HAP-1 (cell line): ENCODE measurements around the gene FAM234A.
"Not testable (repeated sequence)": the region's sequence is repeated elsewhere in the genome, so short reads cannot be mapped to it uniquely, and the experiment has no call there.

ENCODE experiments used
- DNase-seq, 2 experiments: peaks; one replicate each; pipeline ENCODE4 v3.0.0-alpha.2; 2016 to 2020; ENCODE audit warnings: low spot score in 2 of 2
- H3K27me3 ChIP-seq: fragments of 250-450 bp; sonication (Bioruptor Pico); 2 replicates; pipeline ENCODE4 v1.5.1; 2020; ENCODE audit warnings: low read depth, mild to moderate bottlenecking, moderate library complexity
- H3K36me3 ChIP-seq: fragments of 250-450 bp; sonication (Bioruptor Pico); replicated peaks from 2 replicates; pipeline ENCODE4 v1.5.1; 2020; ENCODE audit warnings: mild to moderate bottlenecking
- H3K4me1 ChIP-seq: fragments of 250-450 bp; sonication (Bioruptor Pico); 2 replicates; pipeline ENCODE4 v1.5.1; 2020; ENCODE audit warnings: mild to moderate bottlenecking
- H3K4me3 ChIP-seq: fragments of 250-450 bp; sonication (Bioruptor Pico); 2 replicates; pipeline ENCODE4 v1.5.1; 2020; ENCODE audit warnings: mild to moderate bottlenecking, moderate library complexity
- H3K9me3 ChIP-seq: fragments of 250-450 bp; sonication (Bioruptor Pico); 2 replicates; pipeline ENCODE4 v1.5.1; 2020; ENCODE audit warnings: mild to moderate bottlenecking, moderate library complexity
- in situ Hi-C: fragments of 300-500 bp; cut with MboI; formaldehyde crosslinking; loops from 3 replicates; pipeline ENCODE4 v1.14.3; 2020; ENCODE audit warnings: low sequenced_read_pairs, inconsistent platforms, mixed read lengths

The FAM234A gene, protein sequence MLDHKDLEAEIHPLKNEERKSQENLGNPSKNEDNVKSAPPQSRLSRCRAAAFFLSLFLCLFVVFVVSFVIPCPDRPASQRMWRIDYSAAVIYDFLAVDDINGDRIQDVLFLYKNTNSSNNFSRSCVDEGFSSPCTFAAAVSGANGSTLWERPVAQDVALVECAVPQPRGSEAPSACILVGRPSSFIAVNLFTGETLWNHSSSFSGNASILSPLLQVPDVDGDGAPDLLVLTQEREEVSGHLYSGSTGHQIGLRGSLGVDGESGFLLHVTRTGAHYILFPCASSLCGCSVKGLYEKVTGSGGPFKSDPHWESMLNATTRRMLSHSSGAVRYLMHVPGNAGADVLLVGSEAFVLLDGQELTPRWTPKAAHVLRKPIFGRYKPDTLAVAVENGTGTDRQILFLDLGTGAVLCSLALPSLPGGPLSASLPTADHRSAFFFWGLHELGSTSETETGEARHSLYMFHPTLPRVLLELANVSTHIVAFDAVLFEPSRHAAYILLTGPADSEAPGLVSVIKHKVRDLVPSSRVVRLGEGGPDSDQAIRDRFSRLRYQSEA

GRCh38 chr16:234468-235305 lies at the start of gene FAM234A:
Gene FAM234A, plus strand, starts transcription at chr16:234821. Its CDS starts 19,593 bp downstream, at chr16:254414.
- DNase-seq: peak; percentile 84 to 96
- H3K9me3 ChIP-seq: no peaks in the 10 kb centered on the region; the same call in 1 of the 2 replicates
- H3K27me3 ChIP-seq: no peaks in the 10 kb centered on the region
- H3K4me3 ChIP-seq: peak within 1 kb of the TSS; percentile 75
- 0 out of 2 replicates have a peak, but pooled peaks cover 2% of the 10 kb centered on the region for H3K4me1 ChIP-seq
- H3K36me3 ChIP-seq: no peaks in the 10 kb centered on the region
- in situ Hi-C loops: no loop called here

GRCh38 chr16:185213-185612 lies 49.4 kb upstream of the FAM234A start:
- H3K4me1 ChIP-seq: peaks cover 4% of the 10 kb centered on the region

GRCh38 chr16:185691-186090 lies 48.9 kb upstream of the FAM234A start:
- no peak overlapping the region for H3K4me3 ChIP-seq
- H3K4me1 ChIP-seq: peaks cover 4% of the 10 kb centered on the region
- in situ Hi-C loops: no loop called here
- H3K36me3 ChIP-seq: peaks cover 39% of the 10 kb centered on the region
- no peaks in the 10 kb centered on the region for H3K9me3 ChIP-seq
- no peaks in the 10 kb centered on the region for H3K27me3 ChIP-seq
- no peak for DNase-seq

More at GRCh38 chr16:185213-185612, 49.4 kb upstream of the FAM234A start:
- H3K36me3 ChIP-seq: peaks cover 34% of the 10 kb centered on the region
- H3K4me3 ChIP-seq: no peak overlapping the region
- H3K27me3 ChIP-seq: no peaks in the 10 kb centered on the region
- in situ Hi-C loops: no loop called here
- no peak for DNase-seq
- H3K9me3 ChIP-seq: no peaks in the 10 kb centered on the region

DNA sequence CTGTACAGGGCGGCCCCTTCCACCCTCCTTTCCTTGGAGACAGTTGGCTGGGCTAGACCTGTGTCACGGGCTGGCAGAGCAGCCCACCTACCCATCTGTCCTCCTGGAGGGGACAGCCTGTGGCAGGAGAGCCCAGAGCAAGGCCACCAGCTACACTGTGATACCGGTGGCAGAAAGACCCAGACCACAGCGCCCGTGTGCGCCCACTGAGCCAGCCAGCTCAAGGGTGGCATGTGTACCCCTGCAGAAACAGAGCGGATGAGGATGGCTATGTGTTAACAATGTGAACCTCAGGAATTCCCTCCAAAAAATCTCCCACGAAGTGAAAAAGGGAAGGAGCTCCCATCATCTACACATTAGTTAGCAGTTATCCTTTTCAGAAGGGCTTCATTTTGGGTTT lies 47.3 kb upstream of the FAM234A start:
- Histone ChIP-seq H3K27me3 (no peaks in the 10 kb centered on the region), H3K4me1 (no peaks in the 10 kb centered on the region), H3K9me3 (no peaks in the 10 kb centered on the region), H3K4me3 (no peak overlapping the region), H3K36me3 (peaks cover 55% of the 10 kb centered on the region)
- in situ Hi-C loops: no loop called here
- DNase-seq: no peak

GRCh38 chr16:188674-189073 lies 45.9 kb upstream of the FAM234A start:
- no peak for DNase-seq

DNA sequence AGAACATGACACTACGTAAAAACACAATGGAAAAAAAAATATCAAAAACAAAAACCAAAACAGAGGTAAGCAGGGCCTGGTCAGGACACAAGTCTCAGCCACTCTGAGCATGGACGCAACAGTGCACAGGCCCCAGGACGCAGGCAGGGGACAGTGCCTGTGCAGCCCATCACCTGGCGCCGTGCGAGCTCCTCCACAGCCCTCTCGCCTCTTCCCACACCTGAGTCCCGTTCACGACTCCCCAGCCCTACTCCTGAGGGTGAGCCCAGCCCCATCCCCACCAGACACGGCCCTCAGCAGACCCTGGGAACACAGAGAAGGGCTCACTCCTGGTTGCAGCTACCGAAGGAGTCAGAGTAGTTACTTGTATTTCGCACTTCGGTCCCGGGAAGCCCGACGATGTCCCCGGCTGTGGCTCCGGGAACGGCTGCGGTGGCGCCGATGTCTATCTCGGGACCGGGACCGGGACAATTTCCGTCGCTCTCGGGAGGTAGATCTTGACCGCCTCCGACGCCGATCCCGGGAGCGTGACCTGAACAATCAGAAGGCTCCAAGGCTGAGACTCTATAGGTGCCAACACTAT lies 44.9 kb upstream of the FAM234A start:
- Histone ChIP-seq H3K27me3 (no peaks in the 10 kb centered on the region), H3K4me3 (no peak overlapping the region), H3K36me3 (peaks cover 71% of the 10 kb centered on the region), H3K9me3 (no peaks in the 10 kb centered on the region), H3K4me1 (no peaks in the 10 kb centered on the region)
- in situ Hi-C loops: no loop called here
- DNase-seq: no peak

More at GRCh38 chr16:188674-189073, 45.9 kb upstream of the FAM234A start:
- Histone ChIP-seq H3K4me1 (no peaks in the 10 kb centered on the region), H3K4me3 (no peak overlapping the region), H3K27me3 (no peaks in the 10 kb centered on the region), H3K9me3 (no peaks in the 10 kb centered on the region), H3K36me3 (peaks cover 65% of the 10 kb centered on the region)
- in situ Hi-C loops: no loop called here

- in situ Hi-C loops: no loop called here
- H3K4me1 ChIP-seq: no peaks in the 10 kb centered on the region
- no peaks in the 10 kb centered on the region for H3K9me3 ChIP-seq
- H3K4me3 ChIP-seq: no peak overlapping the region
- H3K36me3 ChIP-seq: peaks cover 86% of the 10 kb centered on the region
- no peak for DNase-seq
- no peaks in the 10 kb centered on the region for H3K27me3 ChIP-seq
Observed at GRCh38 chr16:191831-192230, 42.8 kb upstream of the FAM234A start.

DNA sequence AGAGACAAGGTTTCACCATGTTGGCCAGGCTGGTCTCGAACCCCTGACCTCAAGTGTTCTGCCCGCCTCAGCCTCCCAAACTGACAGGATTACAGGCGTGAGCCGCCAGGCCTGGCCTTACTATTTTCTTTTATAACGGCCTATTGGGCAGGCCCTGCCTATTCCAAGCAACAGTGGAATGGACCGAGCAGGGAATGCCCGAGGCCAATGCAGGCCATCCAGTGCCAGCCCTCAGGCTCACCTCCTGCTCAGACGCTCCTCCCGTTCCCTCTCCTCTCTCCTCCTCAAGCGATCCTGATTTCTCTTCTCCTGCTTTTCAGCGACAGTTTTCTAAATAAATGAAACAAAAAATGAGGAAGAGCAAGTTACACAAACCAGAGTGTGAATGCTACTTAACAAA lies 41.9 kb upstream of the FAM234A start:
- Histone ChIP-seq H3K9me3 (no peaks in the 10 kb centered on the region), H3K4me1 (no peaks in the 10 kb centered on the region), H3K4me3 (no peak overlapping the region), H3K36me3 (peaks cover 86% of the 10 kb centered on the region), H3K27me3 (no peaks in the 10 kb centered on the region)
- in situ Hi-C loops: no loop called here
- no peak for DNase-seq

DNA sequence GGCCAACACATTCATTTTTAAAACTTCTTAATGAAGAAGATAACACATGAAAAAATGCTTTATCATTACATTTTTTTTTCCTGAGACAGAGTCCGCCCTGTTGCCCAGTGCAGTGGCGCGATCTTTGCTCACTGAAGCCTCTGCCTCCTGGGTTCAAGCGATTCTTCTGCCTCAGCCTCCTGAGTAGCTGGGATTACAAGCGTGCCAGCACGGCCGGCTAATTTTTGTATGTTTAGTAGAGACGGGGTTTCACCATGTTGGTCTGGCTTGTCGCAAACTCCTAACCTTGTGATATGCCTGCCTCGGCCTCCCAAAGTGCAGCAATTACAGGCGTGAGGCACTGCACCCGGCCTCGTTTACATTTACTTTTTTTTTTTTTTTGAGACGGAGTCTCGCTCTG lies 41.2 kb upstream of the FAM234A start:
- peaks cover 87% of the 10 kb centered on the region for H3K36me3 ChIP-seq
- no peaks in the 10 kb centered on the region for H3K9me3 ChIP-seq
- no peaks in the 10 kb centered on the region for H3K4me1 ChIP-seq
- no peak overlapping the region for H3K4me3 ChIP-seq
- H3K27me3 ChIP-seq: no peaks in the 10 kb centered on the region
- in situ Hi-C loops: no loop called here
- no peak for DNase-seq

- in situ Hi-C loops: no loop called here
Observed at GRCh38 chr16:194516-194915, 40.1 kb upstream of the FAM234A start.

DNA sequence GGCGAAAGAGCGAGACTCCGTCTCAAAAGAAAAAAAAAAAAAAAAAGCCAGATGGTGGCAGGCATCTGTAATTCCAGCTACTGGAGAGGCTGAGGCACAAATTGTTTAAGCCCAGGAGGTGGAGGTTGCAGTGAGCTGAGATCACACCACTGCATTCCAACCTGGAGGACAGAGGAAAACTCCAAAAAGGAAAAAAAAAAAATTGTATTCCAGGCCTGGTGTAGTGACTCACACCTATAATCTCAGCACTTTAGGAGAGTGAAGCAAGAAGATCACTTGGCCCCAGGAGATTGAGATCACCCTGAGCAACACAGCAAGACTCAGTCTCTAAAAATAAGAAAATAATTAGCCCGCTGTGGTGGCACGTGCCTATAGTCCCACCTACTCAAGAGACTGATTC lies 34.2 kb upstream of the FAM234A start:
- peaks cover 71% of the 10 kb centered on the region for H3K36me3 ChIP-seq
- in situ Hi-C loops: no loop called here

More at GRCh38 chr16:194516-194915, 40.1 kb upstream of the FAM234A start:
- Histone ChIP-seq H3K27me3 (no peaks in the 10 kb centered on the region), H3K36me3 (peaks cover 87% of the 10 kb centered on the region), H3K4me1 (no peaks in the 10 kb centered on the region), H3K4me3 (no peak overlapping the region), H3K9me3 (no peaks in the 10 kb centered on the region)
- DNase-seq: no peak

DNA sequence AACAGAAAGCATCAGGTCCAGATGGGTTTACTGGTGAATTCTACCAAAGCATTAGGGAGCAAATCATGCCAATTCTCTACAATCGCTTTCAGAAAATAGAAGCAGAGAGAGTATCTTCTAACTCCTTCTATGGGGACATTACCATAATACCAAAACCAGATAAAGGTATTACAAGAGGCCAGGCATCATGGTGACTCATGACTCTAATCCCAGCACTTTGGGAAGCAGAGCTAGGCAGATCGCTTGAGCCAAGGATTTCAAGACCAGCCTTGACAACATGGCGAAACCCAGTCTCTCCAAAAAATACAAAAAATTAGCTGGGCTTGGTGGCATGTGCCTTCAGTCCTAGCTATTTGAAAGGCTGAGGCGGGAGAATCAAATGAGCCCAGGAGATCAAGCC lies 31.4 kb upstream of the FAM234A start:
- DNase-seq: no peak
- no peak overlapping the region for H3K4me3 ChIP-seq
- no peaks in the 10 kb centered on the region for H3K4me1 ChIP-seq
- in situ Hi-C loops: no loop called here
- H3K27me3 ChIP-seq: no peaks in the 10 kb centered on the region
- peaks cover 75% of the 10 kb centered on the region for H3K36me3 ChIP-seq
- H3K9me3 ChIP-seq: no peaks in the 10 kb centered on the region

More for the DNA sequence above, 34.2 kb upstream of the FAM234A start:
- no peak for DNase-seq
- Histone ChIP-seq H3K9me3 (no peaks in the 10 kb centered on the region), H3K4me1 (no peaks in the 10 kb centered on the region), H3K27me3 (no peaks in the 10 kb centered on the region), H3K4me3 (no peak overlapping the region)

- H3K9me3 ChIP-seq, H3K4me3 ChIP-seq, H3K4me1 ChIP-seq, in situ Hi-C loops, DNase-seq, H3K27me3 ChIP-seq: not testable (repeated sequence)
- H3K36me3 ChIP-seq: peaks cover 75% of the 10 kb centered on the region
Observed at GRCh38 chr16:204046-204445, 30.6 kb upstream of the FAM234A start.
